Tibial nerve (tissue), 4 donors: ENCODE results near the gene NFKBIE. TPM values are rescaled to one million over a fixed set of nuclear protein-coding genes. Genes with fewer than 3 reads are reported as not detected.

Experiments used
- DNase-seq, 2 donors: peaks; one replicate each; pipeline ENCODE4 v3.0.0-alpha.2; 2019; ENCODE audit warnings: low spot score in 2 of 2
- H3K27ac ChIP-seq, 4 donors: fragments of 200-600 bp; sonication (generic) in 3 of 4; one replicate each; pipeline ENCODE4 v1.5.1; 2017 to 2019; ENCODE audit warnings: mild to moderate bottlenecking in 1 of 4
- H3K27me3 ChIP-seq, 2 donors: fragments of 200-600 bp; sonication (generic) in 1 of 2; one replicate each; pipeline versions ENCODE4 v1.5.1 to v1.6.0; 2017 to 2019
- H3K36me3 ChIP-seq, 3 donors: fragments of 200-600 bp; sonication (generic); one replicate each; pipeline ENCODE4 v1.5.1; 2018 to 2019
- H3K4me1 ChIP-seq, 4 donors: fragments of 200-600 bp; sonication (generic) in 3 of 4; one replicate each; pipeline ENCODE4 v1.5.1; 2017 to 2019
- H3K4me3 ChIP-seq, 4 donors: fragments of 200-600 bp; sonication (generic) in 3 of 4; one replicate each; pipeline ENCODE4 v1.5.1; 2017 to 2019; ENCODE audit warnings: mild to moderate bottlenecking in 1 of 4, moderate library complexity in 1 of 4
- H3K9me3 ChIP-seq, 4 donors: fragments of 200-600 bp; sonication (generic) in 3 of 4; one replicate each; pipeline ENCODE4 v1.5.1; 2017 to 2019
- CTCF ChIP-seq, 5 experiments: fragments of 200-600 bp in 3 of 5; fragments of 450-650 bp in 2 of 5; sonication (generic) in 3 of 5; IDR thresholded peaks; one replicate each; pipeline ENCODE4 v1.5.1; 2016 to 2019; ENCODE audit warnings: antibody characterized with exemption in 5 of 5, mild to moderate bottlenecking in 3 of 5, moderate library complexity in 2 of 5
- EP300 ChIP-seq, 2 donors: sonication (generic); formaldehyde crosslinking; IDR thresholded peaks; one replicate each; pipeline ENCODE4 v1.6.1; 2017; ENCODE audit warnings: antibody characterized with exemption in 2 of 2, mild to moderate bottlenecking in 1 of 2
- POLR2A ChIP-seq, 2 donors: fragments of 450-650 bp; IDR thresholded peaks; one replicate each; pipeline ENCODE4 v1.6.1; 2017; ENCODE audit warnings: antibody characterized with exemption in 2 of 2, mild to moderate bottlenecking in 2 of 2, moderate library complexity in 2 of 2
- WGBS, 2 donors: methylation state at CpG; one replicate each; pipeline ENCODE4 v1.1.5; 2018; 5-methylcytosine and 5-hydroxymethylcytosine counted together
- total RNA-seq, 4 donors: library from RNA; depleted of rRNA; stranded (reverse); fragments of >200 nt; gene quantifications; one replicate each; pipeline ENCODE4 v1.1.0, GENCODE V29; 2016

Gene NFKBIE
- total RNA-seq, 4 donors from 2014 or later: 12.7 to 20.7 (median 16.0) TPM

- Histone ChIP-seq H3K9me3 (no peaks in the 10 kb centered on the region), H3K27me3 (peaks cover 0 to 50% of the 10 kb centered on the region in 2 donors), H3K4me1 (peaks cover 2 to 37% (median 16%) of the 10 kb centered on the region in 4 donors), H3K4me3 (no peak overlapping the region), H3K27ac (no peak overlapping the region), H3K36me3 (no peaks in the 10 kb centered on the region)
- peak in 1 of 2 donors; percentile 64 for DNase-seq
- 20 to 21% methylated on average over 5 of the region's 5 CpGs for WGBS, 2 donors
- TF ChIP-seq EP300 (IDR thresholded peaks at IDR 0.05) (no peak), POLR2A (IDR thresholded peaks at IDR 0.05) (no peak), CTCF (IDR thresholded peaks at IDR 0.05) (peak; percentile 78 to 96 (median 84))
Measured at GRCh38 chr6:44268095-44268628, 2.8 kb upstream of the NFKBIE start.

GRCh38 chr6:44267252-44267651 lies 1.9 kb upstream of the NFKBIE start:
- 62 to 65% methylated on average over 10 of the region's 10 CpGs for WGBS, 2 donors
- Histone ChIP-seq H3K4me3 (no peak overlapping the region), H3K27me3 (peaks cover 0 to 41% of the 10 kb centered on the region in 2 donors), H3K27ac (no peak overlapping the region), H3K4me1 (peaks cover 2 to 46% (median 25%) of the 10 kb centered on the region in 4 donors), H3K36me3 (no peaks in the 10 kb centered on the region), H3K9me3 (no peaks in the 10 kb centered on the region)
- DNase-seq: no peak
- no peak for TF ChIP-seq CTCF (IDR thresholded peaks at IDR 0.05)
- no peak for TF ChIP-seq EP300 (IDR thresholded peaks at IDR 0.05)
- TF ChIP-seq POLR2A (IDR thresholded peaks at IDR 0.05): no peak

- Histone ChIP-seq H3K27ac (no peak overlapping the region), H3K4me3 (no peak overlapping the region), H3K36me3 (no peaks in the 10 kb centered on the region), H3K27me3 (peaks cover 0 to 32% of the 10 kb centered on the region in 2 donors), H3K9me3 (no peaks in the 10 kb centered on the region), H3K4me1 (peaks cover 2 to 55% (median 29%) of the 10 kb centered on the region in 4 donors)
- no peak for DNase-seq
- TF ChIP-seq EP300 (IDR thresholded peaks at IDR 0.05) (no peak), CTCF (IDR thresholded peaks at IDR 0.05) (no peak), POLR2A (IDR thresholded peaks at IDR 0.05) (no peak)
- 73 to 81% methylated on average over 3 of the region's 3 CpGs for WGBS, 2 donors
Measured at GRCh38 chr6:44266347-44266746, 996 bp upstream of the NFKBIE start.

- H3K4me1 ChIP-seq: peaks cover 2 to 52% (median 29%) of the 10 kb centered on the region in 4 donors
- peaks cover 0 to 27% of the 10 kb centered on the region in 2 donors for H3K27me3 ChIP-seq
- H3K36me3 ChIP-seq: no peaks in the 10 kb centered on the region
- peak overlapping the region in 3 of 4 donors; percentile 84 to 92 (median 89) for H3K27ac ChIP-seq
- DNase-seq: no peak
- 59 to 66% methylated on average over 17 of the region's 17 CpGs for WGBS, 2 donors
- H3K9me3 ChIP-seq: no peaks in the 10 kb centered on the region
- no peak for TF ChIP-seq EP300 (IDR thresholded peaks at IDR 0.05)
- no peak for TF ChIP-seq POLR2A (IDR thresholded peaks at IDR 0.05)
- no peak for TF ChIP-seq CTCF (IDR thresholded peaks at IDR 0.05)
- H3K4me3 ChIP-seq: peak overlapping the region in 3 of 4 donors; percentile 82 to 95 (median 88)
Measured at GRCh38 chr6:44265722-44266233, 427 bp upstream of the NFKBIE start.
